Fibroblast of villous mesenchyme (primary cell): ENCODE results near the gene GLP1R. TPM values are rescaled to one million over a fixed set of nuclear protein-coding genes. Genes with fewer than 3 reads are reported as not detected.

Experiments used
- DNase-seq: peaks from one replicate; pipeline ENCODE4 v3.0.0-alpha.2; 2010; ENCODE audit warnings: low read depth
- H3K4me3 ChIP-seq: 2 replicates; pipeline ENCODE4 v1.5.1; 2011; ENCODE audit warnings: low read depth, mild to moderate bottlenecking, low read length
- CTCF ChIP-seq: IDR thresholded peaks from 2 replicates; pipeline ENCODE4 v1.5.1; 2012; ENCODE audit warnings: low read depth, mild to moderate bottlenecking, low read length; ENCODE audit not compliant: insufficient read depth
- total RNA-seq: library from RNA; depleted of rRNA; stranded (reverse); fragments of >200 nt; gene quantifications from 2 replicates; pipeline ENCODE4 v1.2.3, GENCODE V29; 2012

The GLP1R gene
- total RNA-seq, 1 donor: not detected

- no peak overlapping the region for H3K4me3 ChIP-seq
- TF ChIP-seq CTCF: no peak
- DNase-seq: no peak
Observed at GRCh38 chr6:39056191-39056590, 7.6 kb downstream of the GLP1R start.

GRCh38 chr6:39056681-39057080 lies 8.1 kb downstream of the GLP1R start:
- H3K4me3 ChIP-seq: no peak overlapping the region
- no peak for TF ChIP-seq CTCF
- DNase-seq: no peak

- no peak for DNase-seq
- no peak for TF ChIP-seq CTCF
Observed at GRCh38 chr6:39057251-39058155, 8.9 kb downstream of the GLP1R start.

DNA sequence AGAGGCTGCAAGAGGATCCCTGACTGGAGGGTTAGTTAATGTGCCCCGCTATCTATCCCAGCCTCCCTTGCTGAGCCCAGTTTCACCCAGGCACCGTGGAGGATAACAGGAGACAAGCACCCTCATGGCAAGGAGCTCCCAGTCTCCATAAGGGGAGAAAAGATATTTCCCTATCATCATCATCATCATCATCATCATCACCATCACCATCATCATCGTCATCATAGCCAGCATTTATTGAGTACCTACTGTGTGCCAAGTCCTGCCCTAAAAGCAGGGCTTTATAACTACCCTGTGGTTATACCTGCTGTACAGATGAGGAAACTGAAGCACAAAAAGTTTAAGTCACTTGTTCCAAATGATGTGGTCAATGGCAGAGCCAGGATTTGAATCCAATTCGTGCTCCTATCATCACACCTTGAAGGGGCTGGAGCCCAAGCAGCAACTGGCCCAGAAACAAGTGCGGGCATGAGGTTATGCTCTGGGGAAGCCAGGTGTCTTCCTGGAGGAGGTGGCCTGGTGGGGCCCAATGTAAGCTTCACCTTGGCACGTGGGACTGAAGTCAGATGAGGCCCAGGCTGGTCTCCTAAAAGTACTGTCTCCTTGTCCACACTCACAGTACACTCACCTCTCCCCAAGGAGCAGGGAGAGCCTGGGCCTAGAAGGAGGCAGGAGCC lies 10.0 kb downstream of the GLP1R start:
- no peak overlapping the region for H3K4me3 ChIP-seq
- no peak for TF ChIP-seq CTCF
- no peak for DNase-seq

More at GRCh38 chr6:39057251-39058155, 8.9 kb downstream of the GLP1R start:
- H3K4me3 ChIP-seq: no peak overlapping the region

DNA sequence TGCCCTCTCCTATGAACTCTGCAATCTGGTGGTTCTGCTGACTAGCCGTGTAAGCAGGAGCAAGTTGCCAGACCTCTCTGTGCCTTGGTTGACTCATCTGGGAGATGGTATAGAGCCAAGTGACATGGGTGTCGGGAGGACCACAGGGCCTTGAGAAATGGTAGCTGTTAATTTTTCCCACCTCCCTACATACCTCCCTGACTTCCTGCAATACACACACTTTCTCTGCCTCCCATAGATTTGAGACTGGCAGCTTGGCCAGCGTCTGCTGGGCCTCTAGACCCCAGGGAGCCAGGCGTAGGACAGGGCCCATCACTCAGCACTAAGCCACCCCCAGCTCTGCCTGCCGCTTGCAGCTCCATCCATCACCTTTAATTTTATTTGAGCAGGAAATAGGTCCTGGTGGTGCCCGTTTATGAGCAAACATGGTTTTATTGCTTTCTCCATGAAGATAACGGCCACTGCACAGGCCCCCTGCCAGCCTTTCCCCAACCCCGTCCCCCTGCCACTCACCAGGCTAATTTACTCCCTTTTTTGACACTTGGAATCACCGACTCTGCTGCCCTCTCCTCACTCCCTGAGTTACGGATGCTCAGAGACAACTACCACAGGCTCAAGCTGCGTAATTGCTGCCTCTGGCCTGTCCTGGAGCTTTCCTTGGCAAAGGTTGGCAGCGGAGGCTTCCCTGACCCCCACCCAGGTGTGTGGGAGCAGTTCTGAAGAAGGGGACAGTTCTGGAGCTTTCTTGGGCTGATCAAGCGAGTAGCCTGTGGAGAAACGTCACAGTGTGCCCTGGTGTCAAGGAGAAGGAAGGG lies 11.1 kb downstream of the GLP1R start:
- TF ChIP-seq CTCF: no peak
- DNase-seq: no peak
- H3K4me3 ChIP-seq: no peak overlapping the region

GRCh38 chr6:39060467-39061160 lies 12.0 kb downstream of the GLP1R start:
- DNase-seq: no peak
- no peak overlapping the region for H3K4me3 ChIP-seq
- no peak for TF ChIP-seq CTCF
